Medulla oblongata (tissue), 1 donor: Measurements from ENCODE around the gene STAB1.
A peak's percentile ranks its signal among the peaks of the same experiment; 100 is the strongest.

Experiments
- DNase-seq: peaks from one replicate; pipeline ENCODE4 v3.0.0-alpha.2; 2015; ENCODE audit errors: extremely low spot score

The STAB1 gene

DNA sequence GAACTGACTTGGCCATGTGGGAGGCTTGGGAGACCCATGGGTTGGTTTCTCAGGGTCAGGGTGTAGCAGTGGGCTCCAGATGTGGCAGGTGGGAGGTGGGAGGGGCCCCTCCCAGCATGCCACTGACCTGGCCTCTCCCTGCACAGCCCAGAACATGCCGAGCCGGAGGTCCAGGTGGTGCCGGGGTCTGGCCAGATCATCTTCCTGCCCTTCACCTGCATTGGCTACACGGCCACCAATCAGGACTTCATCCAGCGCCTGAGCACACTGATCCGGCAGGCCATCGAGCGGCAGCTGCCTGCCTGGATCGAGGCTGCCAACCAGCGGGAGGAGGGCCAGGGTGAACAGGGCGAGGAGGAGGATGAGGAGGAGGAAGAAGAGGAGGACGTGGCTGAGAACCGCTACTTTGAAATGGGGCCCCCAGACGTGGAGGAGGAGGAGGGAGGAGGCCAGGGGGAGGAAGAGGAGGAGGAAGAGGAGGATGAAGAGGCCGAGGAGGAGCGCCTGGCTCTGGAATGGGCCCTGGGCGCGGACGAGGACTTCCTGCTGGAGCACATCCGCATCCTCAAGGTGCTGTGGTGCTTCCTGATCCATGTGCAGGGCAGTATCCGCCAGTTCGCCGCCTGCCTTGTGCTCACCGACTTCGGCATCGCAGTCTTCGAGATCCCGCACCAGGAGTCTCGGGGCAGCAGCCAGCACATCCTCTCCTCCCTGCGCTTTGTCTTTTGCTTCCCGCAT, 7.9 kb upstream of the STAB1 start:
- no peak for DNase-seq

DNA sequence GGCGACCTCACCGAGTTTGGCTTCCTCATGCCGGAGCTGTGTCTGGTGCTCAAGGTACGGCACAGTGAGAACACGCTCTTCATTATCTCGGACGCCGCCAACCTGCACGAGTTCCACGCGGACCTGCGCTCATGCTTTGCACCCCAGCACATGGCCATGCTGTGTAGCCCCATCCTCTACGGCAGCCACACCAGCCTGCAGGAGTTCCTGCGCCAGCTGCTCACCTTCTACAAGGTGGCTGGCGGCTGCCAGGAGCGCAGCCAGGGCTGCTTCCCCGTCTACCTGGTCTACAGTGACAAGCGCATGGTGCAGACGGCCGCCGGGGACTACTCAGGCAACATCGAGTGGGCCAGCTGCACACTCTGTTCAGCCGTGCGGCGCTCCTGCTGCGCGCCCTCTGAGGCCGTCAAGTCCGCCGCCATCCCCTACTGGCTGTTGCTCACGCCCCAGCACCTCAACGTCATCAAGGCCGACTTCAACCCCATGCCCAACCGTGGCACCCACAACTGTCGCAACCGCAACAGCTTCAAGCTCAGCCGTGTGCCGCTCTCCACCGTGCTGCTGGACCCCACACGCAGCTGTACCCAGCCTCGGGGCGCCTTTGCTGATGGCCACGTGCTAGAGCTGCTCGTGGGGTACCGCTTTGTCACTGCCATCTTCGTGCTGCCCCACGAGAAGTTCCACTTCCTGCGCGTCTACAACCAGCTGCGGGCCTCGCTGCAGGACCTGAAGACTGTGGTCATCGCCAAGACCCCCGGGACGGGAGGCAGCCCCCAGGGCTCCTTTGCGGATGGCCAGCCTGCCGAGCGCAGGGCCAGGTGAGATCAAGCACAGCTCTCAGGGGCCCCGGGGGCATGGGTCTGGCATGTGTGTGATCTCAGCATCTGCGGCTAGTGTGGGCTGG, 7.1 kb upstream of the STAB1 start:
- DNase-seq = no peak

DNA sequence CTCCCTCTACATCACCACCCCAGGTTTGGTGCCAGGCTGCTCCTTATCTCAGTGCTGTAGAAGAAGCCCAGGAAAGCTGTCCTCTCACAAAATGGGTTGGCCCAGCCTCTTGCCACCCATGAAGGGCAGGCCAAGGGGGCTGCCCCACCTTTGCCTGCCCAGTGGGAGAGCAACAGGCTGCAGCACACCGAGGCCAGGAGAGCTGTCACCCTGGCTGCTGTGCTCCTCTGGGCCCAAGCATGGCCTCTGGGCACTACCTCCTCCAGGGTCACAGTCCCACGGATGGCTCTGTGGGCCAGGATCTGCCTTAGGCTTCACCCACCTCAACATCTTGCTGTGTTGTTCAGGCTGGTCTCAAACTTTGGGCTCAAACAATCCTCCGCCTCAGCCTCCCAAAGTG, 6.4 kb upstream of the STAB1 start:
- no peak for DNase-seq

DNA sequence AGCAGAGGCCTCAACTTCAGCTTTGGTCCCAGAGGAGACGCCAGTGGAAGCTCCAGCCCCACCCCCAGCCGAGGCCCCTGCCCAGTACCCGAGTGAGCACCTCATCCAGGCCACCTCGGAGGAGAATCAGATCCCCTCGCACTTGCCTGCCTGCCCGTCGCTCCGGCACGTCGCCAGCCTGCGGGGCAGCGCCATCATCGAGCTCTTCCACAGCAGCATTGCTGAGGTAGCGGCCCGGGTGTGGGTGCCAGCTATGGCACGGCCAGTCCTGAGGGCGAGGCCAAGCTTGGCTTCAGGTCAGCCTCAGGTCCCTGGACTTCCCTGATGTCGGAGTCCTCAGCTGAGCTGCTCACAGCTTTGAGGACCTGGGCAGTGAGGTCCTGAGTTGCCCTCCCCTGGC, 5.7 kb upstream of the STAB1 start:
- no peak for DNase-seq

DNA sequence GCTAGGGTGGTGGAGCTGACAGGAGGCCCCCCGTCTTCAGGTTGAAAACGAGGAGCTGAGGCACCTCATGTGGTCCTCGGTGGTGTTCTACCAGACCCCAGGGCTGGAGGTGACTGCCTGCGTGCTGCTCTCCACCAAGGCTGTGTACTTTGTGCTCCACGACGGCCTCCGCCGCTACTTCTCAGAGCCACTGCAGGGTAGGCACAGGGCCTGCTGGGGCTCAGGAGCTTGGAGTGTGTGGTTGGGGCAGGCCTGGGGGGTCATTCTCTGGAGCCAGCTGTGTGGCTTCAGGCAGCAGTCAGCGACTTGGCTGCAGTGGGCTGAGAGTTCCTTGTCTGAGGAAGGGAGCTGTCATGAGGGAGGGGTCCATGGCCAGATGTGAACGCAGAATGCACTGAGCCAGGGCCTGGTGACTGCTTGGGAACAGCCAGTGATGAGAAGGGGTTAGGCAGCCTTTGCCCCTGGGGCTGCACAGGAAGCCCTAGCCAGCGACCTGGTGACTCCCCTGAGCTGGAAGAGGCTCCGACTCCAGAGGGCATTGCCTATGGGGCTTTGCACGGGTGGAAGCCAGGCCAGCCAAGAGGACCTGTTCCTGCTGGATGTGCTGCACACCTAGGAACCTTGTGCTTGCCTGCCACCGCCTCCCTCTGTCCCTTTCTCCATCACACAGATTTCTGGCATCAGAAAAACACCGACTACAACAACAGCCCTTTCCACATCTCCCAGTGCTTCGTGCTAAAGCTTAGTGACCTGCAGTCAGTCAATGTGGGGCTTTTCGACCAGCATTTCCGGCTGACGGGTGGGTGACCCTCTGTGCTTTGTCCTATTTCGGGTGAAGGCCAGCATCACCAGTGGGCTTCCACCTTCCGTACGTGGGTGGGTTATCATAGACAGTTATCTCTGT, 4.9 kb upstream of the STAB1 start:
- DNase-seq = no peak

DNA sequence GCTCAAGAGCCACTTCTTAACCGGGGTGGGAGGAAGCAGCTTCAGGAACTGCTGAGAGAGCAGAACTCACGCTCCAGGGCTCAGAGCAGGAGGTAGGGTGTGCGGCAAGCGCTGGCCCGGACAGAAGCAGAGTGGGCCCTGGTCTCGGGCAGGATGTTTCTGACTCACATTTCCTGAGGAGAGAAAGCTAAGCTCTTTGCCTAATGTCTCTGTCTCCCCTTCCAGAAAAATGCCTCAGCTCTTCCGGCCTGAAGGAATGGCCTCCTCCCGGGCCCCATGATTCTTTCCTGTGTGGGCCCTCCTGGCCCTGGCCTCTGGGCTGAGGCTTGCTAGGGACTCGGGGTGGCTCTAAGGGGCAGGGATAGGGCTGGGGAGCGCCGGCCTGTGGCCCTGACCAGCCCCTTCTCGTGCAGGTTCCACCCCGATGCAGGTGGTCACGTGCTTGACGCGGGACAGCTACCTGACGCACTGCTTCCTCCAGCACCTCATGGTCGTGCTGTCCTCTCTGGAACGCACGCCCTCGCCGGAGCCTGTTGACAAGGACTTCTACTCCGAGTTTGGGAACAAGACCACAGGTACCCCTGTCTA, 4.1 kb upstream of the STAB1 start:
- DNase-seq = no peak

DNA sequence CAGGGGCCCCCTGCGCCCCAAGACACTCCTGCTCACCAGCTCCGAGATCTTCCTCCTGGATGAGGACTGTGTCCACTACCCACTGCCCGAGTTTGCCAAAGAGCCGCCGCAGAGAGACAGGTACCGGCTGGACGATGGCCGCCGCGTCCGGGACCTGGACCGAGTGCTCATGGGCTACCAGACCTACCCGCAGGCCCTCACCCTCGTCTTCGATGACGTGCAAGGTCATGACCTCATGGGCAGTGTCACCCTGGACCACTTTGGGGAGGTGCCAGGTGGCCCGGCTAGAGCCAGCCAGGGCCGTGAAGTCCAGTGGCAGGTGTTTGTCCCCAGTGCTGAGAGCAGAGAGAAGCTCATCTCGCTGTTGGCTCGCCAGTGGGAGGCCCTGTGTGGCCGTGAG, 3.1 kb upstream of the STAB1 start:
- no peak for DNase-seq

DNA sequence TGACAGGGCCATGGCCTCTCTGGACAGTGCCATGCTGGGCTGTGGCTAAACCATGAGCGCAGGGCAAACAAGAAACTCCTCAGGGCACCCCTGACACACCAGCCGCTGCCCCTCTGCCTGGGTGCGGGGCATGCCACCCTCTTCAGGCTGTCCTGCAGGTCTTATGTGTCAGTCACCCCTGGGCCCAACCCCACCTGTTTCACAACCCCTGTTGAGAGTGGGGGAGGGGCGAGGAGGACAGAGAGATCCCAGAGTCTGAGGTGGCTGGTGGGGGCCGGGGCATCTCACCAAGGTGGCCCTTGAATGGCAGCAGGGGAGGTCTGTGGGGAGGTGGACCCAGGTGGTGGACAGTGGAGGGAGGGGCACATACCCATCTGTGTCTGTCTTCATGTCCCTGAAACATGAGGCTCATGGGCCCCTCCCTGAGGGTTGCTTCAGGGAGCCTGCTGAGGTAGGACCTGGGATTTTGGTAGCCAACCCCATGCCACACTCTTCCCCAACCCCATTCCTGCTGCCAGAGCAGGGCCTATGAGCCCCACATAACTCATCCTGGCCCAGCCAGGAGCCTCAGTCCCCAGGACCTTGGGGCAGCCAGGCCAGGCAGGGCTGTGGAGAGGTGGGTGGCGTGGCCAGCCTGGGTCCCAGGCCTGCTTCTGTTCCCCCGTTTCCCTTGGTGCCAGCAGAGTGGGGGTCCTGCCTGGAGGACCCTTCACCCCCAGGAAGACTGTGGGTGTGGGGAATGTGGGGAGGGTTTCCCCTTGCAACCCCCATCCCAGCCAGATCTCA, 1.7 kb upstream of the STAB1 start:
- DNase-seq = no peak

DNA sequence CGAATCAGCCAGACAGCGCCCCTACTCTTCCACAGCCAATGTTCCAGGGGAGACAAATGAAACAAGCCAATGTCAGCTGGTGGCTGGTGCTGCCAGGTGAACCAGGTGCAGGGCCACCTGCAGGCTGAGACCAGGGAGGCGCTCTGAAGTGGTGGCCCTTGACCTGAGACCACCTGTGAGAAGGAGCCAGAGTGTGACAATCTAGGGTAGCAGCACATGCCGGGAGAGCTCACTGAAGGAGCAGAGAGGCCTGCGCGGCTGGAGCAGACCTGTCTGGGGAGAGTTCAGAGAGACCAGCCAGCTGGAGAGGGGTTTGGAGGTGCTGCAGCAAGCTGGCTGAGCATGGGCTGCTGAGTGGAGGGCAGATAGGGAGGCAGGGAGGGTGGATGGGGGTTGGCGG, 693 bp upstream of the STAB1 start:
- no peak for DNase-seq

DNA sequence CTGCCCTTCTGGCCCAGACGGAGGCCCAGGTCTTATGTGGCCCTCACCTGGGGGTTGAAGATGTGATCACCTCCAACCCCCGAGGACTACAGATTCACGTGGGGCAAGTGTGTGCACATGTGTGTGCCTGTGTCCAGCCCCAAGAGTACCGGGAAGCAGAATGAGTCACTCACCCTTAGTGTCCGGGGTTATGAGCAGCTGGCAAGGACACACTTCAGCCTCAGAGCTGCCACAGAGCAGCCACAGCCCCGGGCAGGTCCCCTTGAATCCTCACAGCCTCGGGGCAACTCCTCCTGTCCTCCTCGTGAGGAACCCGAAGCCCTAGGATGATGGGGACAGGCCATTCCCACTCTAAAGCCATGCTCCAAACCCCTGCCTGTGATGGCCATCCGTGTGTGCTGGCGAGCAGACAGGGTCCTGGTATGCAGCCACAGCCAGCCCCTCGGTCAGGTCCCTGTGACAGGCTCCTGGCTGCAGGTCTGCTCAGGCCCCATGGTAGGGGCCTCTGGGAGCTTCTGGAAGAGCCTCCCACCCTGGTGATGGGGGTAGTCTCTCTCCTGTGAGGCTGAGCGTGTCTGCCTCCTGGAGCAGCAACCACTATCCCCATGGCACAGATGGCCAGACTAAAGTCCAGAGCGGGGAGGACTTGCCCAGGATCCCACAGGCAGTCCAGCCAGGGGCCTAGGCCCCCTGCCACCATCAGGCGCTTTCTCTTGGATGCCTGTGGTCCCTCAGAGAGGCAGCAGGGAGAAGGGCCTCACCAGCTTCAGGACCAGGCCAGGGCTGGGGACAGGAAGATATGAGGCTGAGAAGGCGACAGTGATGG, 852 bp downstream of the STAB1 start:
- DNase-seq = no peak

DNA sequence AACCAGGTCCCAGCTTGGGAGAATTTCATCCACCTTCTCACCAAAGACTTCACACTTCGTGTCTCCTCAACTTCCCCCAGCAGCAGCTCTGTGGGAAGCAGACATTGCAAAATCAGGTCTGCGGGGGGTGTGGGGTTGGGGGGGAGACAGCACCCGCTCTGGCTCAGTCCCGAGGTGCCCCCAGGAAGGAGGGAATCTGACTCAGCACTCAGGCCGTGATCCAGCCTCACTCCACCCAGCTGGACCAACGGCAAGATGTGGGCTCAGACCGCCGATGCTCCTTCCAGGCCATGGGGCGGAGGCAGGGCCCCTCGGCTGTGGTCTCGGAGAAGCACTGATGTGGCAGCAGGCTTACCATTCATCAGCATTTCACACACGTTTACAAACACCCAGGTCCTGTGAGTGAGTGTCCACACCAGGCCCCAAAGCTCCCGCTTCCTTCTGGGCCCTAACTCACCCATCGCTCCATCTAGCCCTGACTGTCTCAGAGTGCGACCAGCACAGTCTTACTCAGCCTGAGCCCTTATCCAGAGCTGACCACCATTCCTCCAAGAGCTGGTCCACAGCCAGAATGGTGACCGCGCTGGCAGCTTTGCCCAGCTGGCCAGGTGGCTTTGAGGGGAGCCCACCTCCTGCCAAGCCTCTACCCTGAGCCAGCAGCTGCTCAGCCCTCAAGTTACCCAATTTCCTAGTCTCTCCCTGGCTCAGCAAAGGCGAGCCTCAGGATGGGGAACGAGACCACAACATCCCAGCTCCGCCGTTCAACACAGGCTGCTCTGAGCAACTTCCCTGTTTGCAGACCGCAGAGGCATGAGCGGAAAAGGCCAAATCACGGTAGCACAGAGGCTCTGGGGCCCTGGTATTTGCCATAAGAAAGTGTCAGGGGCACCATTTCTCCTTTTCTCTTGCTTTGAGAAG, 3.3 kb downstream of the STAB1 start:
- peak; percentile 82 for DNase-seq

DNA sequence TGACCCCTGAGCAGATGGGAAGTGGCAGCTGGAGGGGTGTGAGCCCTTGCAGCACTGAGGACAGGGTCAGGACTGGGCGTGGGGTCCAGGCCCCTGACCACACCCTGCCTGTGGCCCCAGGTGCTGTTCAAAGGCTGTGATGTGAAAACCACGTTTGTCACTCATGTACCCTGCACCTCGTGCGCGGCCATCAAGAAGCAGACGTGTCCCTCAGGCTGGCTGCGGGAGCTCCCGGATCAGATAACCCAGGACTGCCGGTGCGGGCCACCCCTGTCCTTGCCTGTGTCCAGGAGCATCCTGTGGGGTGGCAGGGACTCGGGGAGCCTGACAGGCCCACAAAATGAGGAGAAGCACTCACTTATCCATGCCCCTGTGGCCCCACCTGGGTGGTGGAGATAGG, 5.9 kb downstream of the STAB1 start:
- no peak for DNase-seq

DNA sequence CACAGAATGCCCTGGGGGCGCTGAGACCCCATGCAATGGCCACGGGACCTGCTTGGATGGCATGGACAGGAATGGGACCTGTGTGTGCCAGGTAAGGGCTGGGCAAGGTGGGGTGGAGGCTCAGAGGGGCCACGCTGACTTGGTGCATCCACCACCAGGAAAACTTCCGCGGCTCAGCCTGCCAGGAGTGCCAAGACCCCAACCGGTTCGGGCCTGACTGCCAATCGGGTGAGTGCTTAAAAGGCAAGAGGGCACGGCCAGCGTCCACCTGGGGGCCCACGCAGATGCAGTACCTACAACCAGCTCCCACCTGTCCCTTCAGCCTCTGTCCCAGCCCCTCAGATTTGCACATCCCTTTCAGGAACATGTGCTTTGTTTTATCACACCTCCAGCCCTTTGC, 6.9 kb downstream of the STAB1 start:
- DNase-seq = no peak

DNA sequence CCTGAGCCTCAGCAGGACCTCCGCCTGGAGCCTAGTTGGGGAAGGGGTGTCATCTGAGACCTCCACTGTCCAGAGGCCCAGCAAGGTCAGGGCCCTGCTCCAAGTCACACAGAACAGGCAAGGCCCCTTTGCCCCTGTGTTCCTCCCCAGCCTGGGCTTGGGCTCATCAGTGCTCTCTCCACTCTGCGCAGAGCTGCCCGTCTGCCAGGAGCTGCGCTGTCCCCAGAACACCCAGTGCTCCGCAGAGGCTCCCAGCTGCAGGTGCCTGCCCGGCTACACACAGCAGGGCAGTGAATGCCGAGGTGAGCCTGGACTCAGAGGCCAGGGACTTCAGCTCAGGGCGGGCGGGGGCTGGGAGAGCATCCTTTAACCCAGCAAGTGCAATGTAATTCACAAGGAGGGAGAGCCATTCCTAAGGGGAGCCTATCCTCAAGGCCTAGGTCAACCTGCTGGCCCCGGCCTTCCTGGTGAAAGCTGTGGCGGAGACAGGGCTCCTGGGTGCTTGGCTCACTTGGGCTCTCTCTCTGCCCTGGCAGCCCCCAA, 7.7 kb downstream of the STAB1 start:
- DNase-seq = no peak

DNA sequence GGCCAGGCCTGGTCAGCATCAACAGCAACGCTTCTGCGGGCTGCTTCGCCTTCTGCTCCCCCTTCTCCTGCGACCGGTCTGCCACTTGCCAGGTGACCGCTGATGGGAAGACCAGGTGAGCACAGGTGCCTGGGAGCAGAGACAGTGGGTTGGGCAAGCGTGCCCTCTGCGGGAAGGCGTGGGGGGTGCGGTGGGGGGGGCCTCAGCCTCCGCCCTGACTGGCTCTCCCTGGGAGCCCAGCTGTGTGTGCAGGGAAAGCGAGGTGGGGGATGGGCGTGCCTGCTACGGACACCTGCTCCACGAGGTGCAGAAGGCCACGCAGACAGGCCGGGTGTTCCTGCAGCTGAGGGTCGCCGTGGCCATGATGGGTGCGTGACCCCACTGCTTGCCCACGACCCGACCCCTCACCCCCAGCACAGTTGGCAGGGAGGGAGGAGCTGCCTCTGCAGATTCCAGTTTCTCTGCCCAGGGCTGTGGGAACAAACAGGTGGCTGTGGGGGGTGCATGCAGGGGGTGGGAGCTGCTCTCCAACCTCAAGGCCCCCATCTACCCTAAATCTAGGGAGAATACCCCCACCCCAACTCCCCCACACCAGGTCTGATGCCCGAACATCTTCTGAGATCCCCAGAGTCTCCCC, 8.8 kb downstream of the STAB1 start:
- DNase-seq = no peak

DNA sequence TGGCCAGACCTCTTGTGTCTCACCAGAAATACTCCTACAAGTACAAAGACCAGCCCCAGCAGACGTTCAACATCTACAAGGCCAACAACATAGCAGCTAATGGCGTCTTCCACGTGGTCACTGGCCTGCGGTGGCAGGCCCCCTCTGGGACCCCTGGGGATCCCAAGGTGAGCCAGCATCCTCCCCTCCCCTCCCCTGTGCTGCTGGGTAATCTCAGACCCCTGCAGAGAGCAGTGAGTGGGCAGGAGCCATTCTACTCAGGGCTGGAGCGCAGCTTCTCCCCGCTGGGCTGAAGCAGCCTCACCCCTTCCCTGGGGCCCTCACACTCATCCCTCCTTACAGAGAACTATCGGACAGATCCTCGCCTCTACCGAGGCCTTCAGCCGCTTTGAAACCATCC, 9.8 kb downstream of the STAB1 start:
- no peak for DNase-seq

DNA sequence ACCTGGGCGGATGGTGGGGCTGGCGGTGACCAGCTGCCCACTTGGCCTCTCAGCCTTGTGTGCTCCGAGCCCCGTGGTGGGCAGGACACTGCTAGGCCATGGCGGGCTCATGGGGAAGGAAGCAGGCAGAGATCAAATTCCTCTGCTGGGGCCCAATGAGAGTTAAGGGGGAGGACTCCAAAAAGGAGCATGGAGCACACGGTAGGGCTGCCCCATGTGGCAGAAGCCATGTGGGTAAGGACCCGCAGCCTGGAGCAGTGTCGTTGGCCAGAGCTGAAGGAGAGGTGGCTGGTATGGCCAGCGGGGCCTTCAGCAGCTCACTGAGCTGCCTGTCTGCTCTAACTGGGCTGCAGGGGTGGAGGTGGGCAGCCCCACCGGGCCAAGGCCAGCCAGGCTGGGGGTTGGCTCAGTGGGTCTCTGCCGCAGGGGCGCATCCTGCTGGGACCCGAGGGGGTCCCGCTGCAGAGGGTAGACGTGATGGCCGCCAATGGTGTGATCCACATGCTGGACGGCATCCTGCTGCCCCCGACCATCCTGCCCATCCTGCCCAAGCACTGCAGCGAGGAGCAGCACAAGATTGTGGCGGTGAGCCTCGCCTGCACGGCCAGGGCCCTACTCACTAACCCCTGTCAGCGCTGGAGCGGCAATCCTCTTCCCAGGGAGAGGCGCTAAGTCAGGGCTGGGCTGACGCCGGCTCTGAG, 11.3 kb downstream of the STAB1 start:
- DNase-seq = no peak

DNA sequence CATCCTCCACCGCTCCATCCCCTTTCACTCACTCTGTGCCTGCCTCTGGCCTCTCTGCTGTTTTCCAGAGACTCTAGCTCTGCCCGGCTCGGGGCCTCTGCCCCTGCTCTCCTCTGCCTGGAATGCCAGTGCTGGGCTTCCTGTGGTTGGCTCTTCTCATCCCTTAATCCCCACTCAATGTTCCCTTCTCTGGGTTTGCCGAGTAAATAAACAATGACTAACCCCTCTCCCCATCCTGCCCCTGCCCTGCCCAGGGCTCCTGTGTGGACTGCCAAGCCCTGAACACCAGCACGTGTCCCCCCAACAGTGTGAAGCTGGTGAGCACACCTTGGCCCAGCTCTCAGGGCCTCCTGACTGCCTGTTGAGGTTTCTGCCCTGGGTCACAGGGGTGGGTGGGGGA, 12.2 kb downstream of the STAB1 start:
- no peak for DNase-seq
